ENCODE measurements around the gene CCDC110. TPM values are rescaled to one million over a fixed set of nuclear protein-coding genes. Genes with fewer than 3 reads are reported as not detected.

CCDC110 gene
- total RNA-seq, 1 experiment from 2014 or later, result 2.7 TPM

GRCh38 chr4:185467101-185467500 lies 4.4 kb downstream of the CCDC110 start:
- ChIA-PET RAD21 (ENCODE audit: low non-redundant PET in 1 of 2, low total read pairs in 2 of 2, uncharacterized antibody in 2 of 2, unreplicated experiment in 2 of 2) (no interaction called here), CTCF (no interaction called here), POLR2A (interaction anchor here (0.6 kb wide), 1 partner anchor 68 kb away, joined by 3 read pairs; the partner anchor contains the start of gene PDLIM3)
- H3K4me1 ChIP-seq (ENCODE audit: control insufficient read depth in 1 of 2, insufficient read depth in 2 of 2, low read length in 2 of 2), result peaks cover 2 to 10% of the 10 kb centered on the region in 2 experiments; a peak in 3 of 4 replicates
- no peak overlapping the region for H2AFZ ChIP-seq (ENCODE audit: low read depth, low read length, poor library complexity, severe bottlenecking)
- no peaks in the 10 kb centered on the region for H3K36me3 ChIP-seq (ENCODE audit: control insufficient read depth in 1 of 2, insufficient read depth in 2 of 2, low read length in 2 of 2)
- no peaks in the 10 kb centered on the region for H3K79me2 ChIP-seq (ENCODE audit: insufficient read depth, low read length)
- ATAC-seq (no peak), DNase-seq (ENCODE audit: low read depth, low spot score) (no peak)
- no peak overlapping the region for H3K4me3 ChIP-seq (replicated peaks in 1 of 2; ENCODE audit: low read depth in 1 of 2, low read length in 2 of 2)
- no peak overlapping the region for H3K4me2 ChIP-seq (ENCODE audit: low read length)
- no peaks in the 10 kb centered on the region for H4K20me1 ChIP-seq (ENCODE audit: insufficient read depth)
- no peaks in the 10 kb centered on the region for H3K9me3 ChIP-seq (ENCODE audit: control insufficient read depth in 1 of 2, insufficient read depth in 1 of 2, low read depth in 1 of 2, low read length in 2 of 2)
- no TSS peak for BruUV-seq (replicated peaks)
- no peaks in the 10 kb centered on the region for H3K27me3 ChIP-seq (ENCODE audit: insufficient read depth, low read length)
- no peak overlapping the region for H3K9ac ChIP-seq (ENCODE audit: low read length)
- intact Hi-C loops (cut with micrococcal nuclease), result no loop called here
- no peak overlapping the region for H3K27ac ChIP-seq (ENCODE audit: low read depth, low read length)
- H3K9me2 ChIP-seq (ENCODE audit: insufficient read depth), result no peaks in the 10 kb centered on the region
- TF ChIP-seq EZH2 (IDR thresholded peaks at IDR 0.05) (no peak), CEBPB (IDR thresholded peaks at IDR 0.05; ENCODE audit: low read depth) (no peak), RAD21 (IDR thresholded peaks at IDR 0.05; ENCODE audit: low read depth) (no peak), ZNF274 (IDR thresholded peaks at IDR 0.05; ENCODE audit: low read depth, low read length) (no peak), ZFX (IDR thresholded peaks at IDR 0.05) (no peak), MAX (IDR thresholded peaks at IDR 0.05) (no peak), ZBTB33 (IDR thresholded peaks at IDR 0.05; ENCODE audit: extremely low read depth, insufficient replicate concordance, low read length) (no peak), SRF (IDR thresholded peaks at IDR 0.05; ENCODE audit: low read depth) (no peak), CBX3 (IDR thresholded peaks at IDR 0.05; ENCODE audit: low read depth) (no peak), FOSL1 (IDR thresholded peaks at IDR 0.05; ENCODE audit: low read depth) (no peak), ELF1 (IDR thresholded peaks at IDR 0.05; ENCODE audit: borderline replicate concordance, low read depth) (no peak)

All from HCT116 (cell line).